Breast epithelium (tissue), 4 donors: Measurements from ENCODE around the gene ALDOB. TPM values are rescaled to one million over a fixed set of nuclear protein-coding genes. Genes with fewer than 3 reads are reported as not detected.

ENCODE experiments used
- DNase-seq, 2 donors: peaks; one replicate each; pipeline ENCODE4 v3.0.0-alpha.2; 2019; ENCODE audit warnings: low spot score in 2 of 2
- H3K27ac ChIP-seq, 2 donors: fragments of 200-600 bp; sonication (generic) in 1 of 2; one replicate each; pipeline ENCODE4 v1.5.1; 2016 to 2019; ENCODE audit warnings: mild to moderate bottlenecking in 1 of 2
- H3K27me3 ChIP-seq, 2 donors: fragments of 200-600 bp; sonication (generic) in 1 of 2; one replicate each; pipeline versions ENCODE4 v1.5.1 to v1.6.0; 2017 to 2019; ENCODE audit warnings: control low read depth in 1 of 2, mild to moderate bottlenecking in 1 of 2
- H3K36me3 ChIP-seq: fragments of 200-600 bp; one replicate; pipeline ENCODE4 v1.5.1; 2019
- H3K4me1 ChIP-seq, 2 donors: fragments of 200-600 bp; sonication (generic); one replicate each; pipeline ENCODE4 v1.5.1; 2016 to 2019; ENCODE audit warnings: control low read depth in 1 of 2
- H3K4me3 ChIP-seq, 3 donors: fragments of 200-600 bp; sonication (generic); 1 replicate in 2 of 3; 2 replicates in 1 of 3; pipeline ENCODE4 v1.5.1; 2016 to 2019; ENCODE audit warnings: mild to moderate bottlenecking in 3 of 3, moderate library complexity in 2 of 3
- H3K9me3 ChIP-seq, 2 donors: fragments of 200-600 bp; sonication (generic) in 1 of 2; one replicate each; pipeline ENCODE4 v1.5.1; 2016 to 2019; ENCODE audit warnings: control low read depth in 1 of 2
- CTCF ChIP-seq, 3 donors: fragments of 450-650 bp; IDR thresholded peaks; one replicate each; pipeline ENCODE4 v1.5.1; 2016 to 2017; ENCODE audit warnings: antibody characterized with exemption in 3 of 3, mild to moderate bottlenecking in 3 of 3, moderate library complexity in 3 of 3
- POLR2A ChIP-seq: fragments of 450-650 bp; IDR thresholded peaks from one replicate; pipeline ENCODE4 v1.6.1; 2016; ENCODE audit warnings: antibody characterized with exemption, mild to moderate bottlenecking, moderate library complexity
- POLR2AphosphoS5 ChIP-seq, 3 donors: sonication (generic); formaldehyde crosslinking; IDR thresholded peaks; one replicate each; pipeline ENCODE4 v1.6.1; 2017; ENCODE audit warnings: antibody characterized with exemption in 3 of 3
- intact Hi-C: fragments of 100-400 bp; cut with DNase I; formaldehyde crosslinking; loops from one replicate; pipeline ENCODE4 v1.15.1; 2023; ENCODE audit warnings: low total_unique reads
- total RNA-seq, 3 donors: library from RNA; depleted of rRNA; stranded (reverse); fragments of >200 nt; gene quantifications; one replicate each; pipeline ENCODE4 v1.1.0, GENCODE V29; 2016

The ALDOB gene
- total RNA-seq, 3 donors from 2014 or later = 0.66 TPM; not detected in 2

DNA sequence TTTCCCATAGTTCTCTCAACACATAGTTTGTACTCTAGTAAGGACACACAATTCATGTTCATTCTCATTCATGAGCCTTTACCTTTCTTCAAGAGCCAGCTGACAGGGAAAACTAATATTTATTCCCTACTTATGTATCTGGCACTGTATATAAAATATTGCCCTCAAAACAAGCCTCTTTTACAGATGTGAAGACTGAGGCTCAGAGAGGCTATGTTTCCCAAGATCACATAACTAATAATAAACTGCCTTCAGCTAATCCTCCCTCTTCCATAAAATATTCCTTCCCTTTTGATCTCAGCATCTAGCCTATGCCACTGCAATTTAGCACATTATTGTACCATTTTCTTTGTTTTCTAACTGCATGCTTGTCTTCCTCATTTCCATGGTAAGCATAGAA lies 18.2 kb downstream of the ALDOB start:
- no peaks in the 10 kb centered on the region for H3K27me3 ChIP-seq
- H3K4me1 ChIP-seq = no peaks in the 10 kb centered on the region
- intact Hi-C loops = no loop called here
- H3K9me3 ChIP-seq = peaks cover 25 to 84% of the 10 kb centered on the region in 2 donors
- H3K4me3 ChIP-seq = no peak overlapping the region
- H3K27ac ChIP-seq = no peak overlapping the region
- H3K36me3 ChIP-seq = no peaks in the 10 kb centered on the region
- TF ChIP-seq CTCF (IDR thresholded peaks at IDR 0.05) (no peak), POLR2AphosphoS5 (IDR thresholded peaks at IDR 0.05) (no peak), POLR2A (no peak)
- DNase-seq = no peak

DNA sequence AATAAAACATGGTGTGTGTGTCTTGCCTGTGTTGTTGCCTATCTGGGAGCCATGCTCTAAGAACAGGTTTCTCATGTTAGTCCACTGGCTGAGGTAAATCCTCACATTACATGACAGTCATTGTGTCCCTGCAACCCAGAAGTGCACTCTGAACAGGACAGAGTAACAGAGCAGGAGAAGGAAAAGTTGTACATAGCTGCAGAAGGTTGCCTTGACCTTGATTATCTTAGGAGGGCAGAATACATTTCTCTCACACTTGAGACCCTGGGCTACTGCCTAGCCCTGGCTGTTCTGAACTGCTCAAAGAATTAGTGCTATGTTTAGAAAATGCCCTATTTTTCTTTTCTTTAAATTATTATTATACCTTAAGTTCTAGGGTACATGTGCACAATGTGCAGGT lies 20.0 kb downstream of the ALDOB start:
- Histone ChIP-seq H3K27ac (no peak overlapping the region), H3K4me1 (no peaks in the 10 kb centered on the region), H3K27me3 (no peaks in the 10 kb centered on the region), H3K9me3 (peaks cover 38 to 96% of the 10 kb centered on the region in 2 donors), H3K4me3 (no peak overlapping the region), H3K36me3 (no peaks in the 10 kb centered on the region)
- no peak for TF ChIP-seq POLR2A
- no peak for TF ChIP-seq CTCF (IDR thresholded peaks at IDR 0.05)
- no peak for TF ChIP-seq POLR2AphosphoS5 (IDR thresholded peaks at IDR 0.05)
- no peak for DNase-seq
- intact Hi-C loops = no loop called here

DNA sequence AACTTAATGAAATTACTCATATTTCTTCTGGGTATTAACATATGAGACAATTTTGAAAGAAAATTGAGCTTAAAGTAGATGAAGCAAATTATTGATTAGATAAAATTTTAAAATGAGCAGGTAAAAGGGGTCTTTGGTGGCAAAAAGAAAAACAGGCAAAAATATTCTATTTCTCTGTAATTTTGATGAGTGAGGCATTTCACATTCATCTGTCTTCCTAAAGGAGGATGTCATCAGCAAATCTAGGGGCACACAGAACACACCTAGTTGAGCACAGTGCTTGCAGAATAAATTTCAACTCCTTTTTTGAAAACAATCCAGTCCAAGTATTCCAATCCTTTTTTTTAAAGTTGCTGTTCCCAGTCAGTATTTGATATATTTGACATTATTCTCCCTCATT lies 20.7 kb downstream of the ALDOB start:
- Histone ChIP-seq H3K4me1 (no peaks in the 10 kb centered on the region), H3K4me3 (no peak overlapping the region), H3K36me3 (no peaks in the 10 kb centered on the region), H3K27me3 (no peaks in the 10 kb centered on the region), H3K9me3 (peaks cover 45 to 96% of the 10 kb centered on the region in 2 donors), H3K27ac (no peak overlapping the region)
- no peak for DNase-seq
- TF ChIP-seq CTCF (IDR thresholded peaks at IDR 0.05) = no peak
- no peak for TF ChIP-seq POLR2A
- intact Hi-C loops = no loop called here

DNA sequence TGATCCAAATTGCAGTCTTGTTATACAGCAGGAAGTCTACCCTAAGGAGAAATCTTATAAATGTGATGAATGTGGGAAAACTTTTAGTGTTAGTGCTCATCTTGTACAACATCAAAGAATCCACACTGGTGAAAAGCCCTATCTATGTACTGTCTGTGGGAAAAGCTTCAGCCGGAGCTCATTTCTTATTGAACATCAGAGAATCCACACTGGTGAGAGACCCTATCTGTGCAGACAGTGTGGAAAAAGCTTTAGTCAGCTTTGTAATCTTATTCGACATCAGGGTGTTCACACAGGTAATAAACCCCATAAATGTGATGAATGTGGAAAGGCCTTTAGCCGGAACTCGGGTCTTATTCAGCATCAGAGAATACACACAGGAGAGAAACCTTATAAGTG lies 26.5 kb downstream of the ALDOB start:
- TF ChIP-seq CTCF (IDR thresholded peaks at IDR 0.05) (no peak), POLR2AphosphoS5 (IDR thresholded peaks at IDR 0.05) (no peak), POLR2A (no peak)
- peaks cover 14% of the 10 kb centered on the region for H3K36me3 ChIP-seq
- H3K4me1 ChIP-seq = no peaks in the 10 kb centered on the region
- no peak for DNase-seq
- no peak overlapping the region for H3K27ac ChIP-seq
- intact Hi-C loops = no loop called here
- H3K4me3 ChIP-seq = peak overlapping the region in 1 of 3 donors; percentile 3
- H3K9me3 ChIP-seq = peaks cover 77 to 98% of the 10 kb centered on the region in 2 donors
- H3K27me3 ChIP-seq = no peaks in the 10 kb centered on the region

DNA sequence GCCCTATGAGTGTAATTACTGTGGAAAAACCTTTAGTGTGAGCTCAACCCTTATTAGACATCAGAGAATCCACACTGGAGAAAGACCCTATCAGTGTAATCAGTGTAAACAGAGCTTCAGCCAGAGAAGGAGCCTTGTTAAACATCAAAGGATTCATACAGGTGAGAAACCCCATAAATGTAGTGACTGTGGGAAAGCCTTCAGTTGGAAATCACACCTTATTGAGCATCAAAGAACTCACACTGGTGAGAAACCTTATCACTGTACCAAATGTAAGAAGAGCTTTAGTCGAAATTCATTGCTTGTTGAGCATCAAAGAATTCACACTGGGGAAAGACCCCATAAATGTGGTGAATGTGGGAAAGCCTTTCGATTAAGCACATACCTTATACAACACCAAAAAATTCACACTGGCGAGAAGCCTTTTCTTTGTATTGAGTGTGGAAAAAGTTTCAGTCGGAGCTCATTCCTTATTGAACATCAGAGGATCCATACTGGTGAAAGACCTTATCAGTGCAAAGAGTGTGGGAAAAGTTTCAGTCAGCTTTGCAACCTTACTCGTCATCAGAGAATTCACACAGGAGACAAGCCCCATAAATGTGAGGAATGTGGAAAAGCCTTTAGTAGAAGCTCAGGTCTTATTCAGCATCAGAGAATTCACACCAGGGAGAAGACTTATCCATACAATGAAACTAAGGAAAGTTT lies 27.0 kb downstream of the ALDOB start:
- H3K27me3 ChIP-seq = no peaks in the 10 kb centered on the region
- no peak for TF ChIP-seq POLR2AphosphoS5 (IDR thresholded peaks at IDR 0.05)
- no peak for TF ChIP-seq POLR2A
- no peak for TF ChIP-seq CTCF (IDR thresholded peaks at IDR 0.05)
- no peaks in the 10 kb centered on the region for H3K4me1 ChIP-seq
- peaks cover 19% of the 10 kb centered on the region for H3K36me3 ChIP-seq
- peaks cover 79 to 98% of the 10 kb centered on the region in 2 donors for H3K9me3 ChIP-seq
- intact Hi-C loops = no loop called here
- DNase-seq = no peak
- H3K4me3 ChIP-seq = peak overlapping the region in 1 of 3 donors; percentile 21
- H3K27ac ChIP-seq = no peak overlapping the region
